ENCODE measurements around the gene RNF114.
A peak's percentile ranks its signal among the peaks of the same experiment; 100 is the strongest.

The RNF114 gene

GRCh38 chr20:49979030-49979832 is 43.0 kb downstream of the RNF114 start (continued):
- TF ChIP-seq HIC1 (tag by site-specific recombination; IDR thresholded peaks at IDR 0.05) (peak; percentile 72), ZNF398 (tag by site-specific recombination; IDR thresholded peaks at IDR 0.05) (peak; percentile 85)

- H3K4me1 ChIP-seq (ENCODE audit: control insufficient read depth, insufficient read depth, low read length), result peaks cover 2% of the 10 kb centered on the region; the same call in 1 of the 2 replicates
- TF ChIP-seq ZNF610 (tag by site-specific recombination; IDR thresholded peaks at IDR 0.05; ENCODE audit: borderline replicate concordance) (no peak), ZNF146 (tag by site-specific recombination; IDR thresholded peaks at IDR 0.05) (peak; percentile 93), ZNF398 (tag by site-specific recombination; IDR thresholded peaks at IDR 0.05) (no peak), ZNF324 (tag by site-specific recombination; IDR thresholded peaks at IDR 0.05) (no peak), GLI2 (tag by site-specific recombination; IDR thresholded peaks at IDR 0.05; ENCODE audit: borderline replicate concordance, low read depth) (no peak), SCRT1 (tag by site-specific recombination; IDR thresholded peaks at IDR 0.05; ENCODE audit: borderline replicate concordance) (peak; percentile 90; the same call in 1 of the 2 replicates), KLF8 (tag by site-specific recombination; IDR thresholded peaks at IDR 0.05) (no peak), KLF1 (tag by site-specific recombination; IDR thresholded peaks at IDR 0.05) (peak; percentile 63), YY1 (tag by site-specific recombination; IDR thresholded peaks at IDR 0.05) (no peak), MYNN (tag by site-specific recombination; IDR thresholded peaks at IDR 0.05; ENCODE audit: borderline replicate concordance) (no peak), ZNF335 (tag by site-specific recombination; conservative IDR thresholded peaks at IDR 0.05) (no peak), ZNF621 (tag by site-specific recombination; IDR thresholded peaks at IDR 0.05) (no peak), ZNF404 (tag by site-specific recombination; IDR thresholded peaks at IDR 0.05) (no peak), ZNF513 (tag by site-specific recombination; IDR thresholded peaks at IDR 0.05) (no peak), ZFP69B (tag by site-specific recombination; IDR thresholded peaks at IDR 0.05) (no peak), GLI4 (tag by site-specific recombination; IDR thresholded peaks at IDR 0.05) (no peak), PRDM6 (tag by site-specific recombination; IDR thresholded peaks at IDR 0.05) (no peak), ZNF473 (tag by site-specific recombination; IDR thresholded peaks at IDR 0.05) (no peak), ZNF792 (tag by site-specific recombination; IDR thresholded peaks at IDR 0.05) (no peak), ZNF704 (tag by site-specific recombination; IDR thresholded peaks at IDR 0.05) (no peak), GLIS1 (tag by site-specific recombination; IDR thresholded peaks at IDR 0.05) (peak; percentile 51; the same call in 1 of the 2 replicates)
These were observed 44.2 kb downstream of the RNF114 start for GRCh38 chr20:49980140-49981008.

More at GRCh38 chr20:49980140-49981008, 44.2 kb downstream of the RNF114 start:
- POLR2A ChIA-PET, result interaction anchor here (0.6 to 1.4 kb wide), 3 partner anchors 27 to 123 kb away, joined by 3 to 8 read pairs (median 7); no protein-coding TSS in a partner anchor
- CTCF ChIA-PET, result interaction anchor here (0.7 to 8.3 kb wide), 17 partner anchors 9 to 205 kb away, joined by 3 to 220 read pairs (median 9); no protein-coding TSS in a partner anchor
- Histone ChIP-seq H3K36me3 (ENCODE audit: control insufficient read depth in 2 of 2, insufficient read depth in 1 of 2, low read length in 2 of 2) (peaks cover 0 to 16% of the 10 kb centered on the region in 2 experiments; a peak in 1 of 3 replicates), H3K27ac (ENCODE audit: extremely low read depth, low read depth, low read length) (no peak overlapping the region), H3K9me3 (ENCODE audit: control insufficient read depth, insufficient read depth, low read depth, low read length) (no peaks in the 10 kb centered on the region), H3K4me3 (ENCODE audit: low read depth, low read length) (no peak overlapping the region)
